Ishikawa (cell line): ENCODE results near the gene KRTAP1-3.

Source experiments
- CEBPB ChIP-seq: IDR thresholded peaks from 2 replicates; pipeline ENCODE4 v1.6.1; 2012
- EGR1 ChIP-seq: IDR thresholded peaks from 2 replicates; pipeline ENCODE4 v1.6.1; 2012
- EP300 ChIP-seq: IDR thresholded peaks from 2 replicates; pipeline ENCODE4 v1.6.1; 2012; ENCODE audit warnings: borderline replicate concordance
- FOXM1 ChIP-seq: IDR thresholded peaks from 2 replicates; pipeline ENCODE4 v1.6.1; 2012; ENCODE audit warnings: low read depth, borderline replicate concordance
- MAX ChIP-seq: IDR thresholded peaks from 2 replicates; pipeline ENCODE4 v1.6.1; 2012
- NFIC ChIP-seq: IDR thresholded peaks from 2 replicates; pipeline ENCODE4 v1.6.1; 2012
- TCF12 ChIP-seq: IDR thresholded peaks from 2 replicates; pipeline ENCODE4 v1.6.1; 2012; ENCODE audit warnings: low read depth
- TEAD4 ChIP-seq: IDR thresholded peaks from 2 replicates; pipeline ENCODE4 v1.6.1; 2012
- USF1 ChIP-seq: IDR thresholded peaks from 2 replicates; pipeline ENCODE4 v1.6.1; 2012
- YY1 ChIP-seq: IDR thresholded peaks from 2 replicates; pipeline ENCODE4 v1.6.1; 2012; ENCODE audit warnings: low read depth
- ZBTB7A ChIP-seq: IDR thresholded peaks from 2 replicates; pipeline ENCODE4 v1.6.1; 2012; ENCODE audit warnings: low read depth

- TF ChIP-seq MAX (no peak), FOXM1 (no peak), EGR1 (no peak), YY1 (no peak), TEAD4 (no peak), CEBPB (no peak), EP300 (no peak), NFIC (no peak), ZBTB7A (no peak), TCF12 (no peak), USF1 (no peak)
Measured at GRCh38 chr17:41042953-41043352, 8.3 kb upstream of the KRTAP1-3 start.
